MCF 10A (cell line): ENCODE measurements around the gene WNT3. TPM values are rescaled to one million over a fixed set of nuclear protein-coding genes. Genes with fewer than 3 reads are reported as not detected.

Experiments used
- BruUV-seq: library from RNA; stranded (reverse); fragments of 400-500 nt; replicated peaks from 2 replicates; lab custom pipeline; 2021; lab: Mats Ljungman, UMichigan
- CTCF ChIA-PET: fragments of 300-600 bp; sonication (Branson Sonifier 250); formaldehyde crosslinking; extraction: SDS; loops from one replicate; lab custom pipeline; 2021; ENCODE audit warnings: antibody characterized with exemption, inconsistent platforms; lab: Yijun Ruan, JAX
- POLR2A ChIA-PET: fragments of 300-600, 350-650 bp; sonication (Branson Sonifier 250); formaldehyde crosslinking; extraction: SDS; loops from one replicate; lab custom pipeline; 2020; ENCODE audit warnings: antibody characterized with exemption, inconsistent platforms; lab: Yijun Ruan, JAX
- DNase-seq: peaks from one replicate; pipeline ENCODE4 v3.0.0-alpha.2; 2018; ENCODE audit not compliant: unreplicated experiment
- H3K27ac Mint-ChIP-seq: one replicate; pipeline ENCODE4 v1.8.0; 2022; ENCODE audit warnings: mild to moderate bottlenecking, low read depth, mixed read lengths; ENCODE audit not compliant: unreplicated experiment
- H3K27me3 Mint-ChIP-seq: one replicate; pipeline ENCODE4 v1.8.0; 2022; ENCODE audit warnings: mixed read lengths; ENCODE audit not compliant: insufficient read depth, unreplicated experiment
- H3K36me3 Mint-ChIP-seq: one replicate; pipeline ENCODE4 v1.8.0; 2022; ENCODE audit warnings: mild to moderate bottlenecking, moderate library complexity, mixed read lengths; ENCODE audit not compliant: insufficient read depth, unreplicated experiment
- H3K4me1 Mint-ChIP-seq: one replicate; pipeline ENCODE4 v1.8.0; 2022; ENCODE audit warnings: mixed read lengths; ENCODE audit not compliant: insufficient read depth, unreplicated experiment
- H3K4me3 Mint-ChIP-seq: one replicate; pipeline ENCODE4 v1.8.0; 2022; ENCODE audit warnings: mild to moderate bottlenecking, moderate library complexity, mixed read lengths; ENCODE audit not compliant: unreplicated experiment
- H3K9me3 Mint-ChIP-seq: one replicate; pipeline ENCODE4 v1.8.0; 2022; ENCODE audit warnings: mixed read lengths; ENCODE audit not compliant: unreplicated experiment
- CTCF ChIP-seq: fragments of 200-600 bp; IDR thresholded peaks from one replicate; pipeline ENCODE4 v1.8.0; 2022; ENCODE audit warnings: antibody characterized with exemption, mild to moderate bottlenecking; ENCODE audit not compliant: unreplicated experiment
- intact Hi-C: fragments of 100-400 bp; cut with micrococcal nuclease; formaldehyde crosslinking; loops from 2 replicates; pipeline ENCODE4 v1.14.1; 2022
- total RNA-seq: library from RNA; stranded (reverse); gene quantifications from 2 replicates; pipeline ENCODE4 v1.2.3, GENCODE V29; 2022

Gene WNT3
- total RNA-seq, 1 experiment from 2014 or later = 2.4 TPM

- CTCF ChIA-PET = no interaction called here
These were observed 98.1 kb downstream of the WNT3 start for GRCh38 chr17:46720408-46720807.

GRCh38 chr17:46719891-46720290 is 98.6 kb downstream of the WNT3 start:
- ChIA-PET CTCF (no interaction called here), POLR2A (no interaction called here)
- H3K36me3 Mint-ChIP-seq = peaks cover 4% of the 10 kb centered on the region
- H3K27ac Mint-ChIP-seq = no peak overlapping the region
- no TSS peak for BruUV-seq
- no peaks in the 10 kb centered on the region for H3K9me3 Mint-ChIP-seq
- H3K4me1 Mint-ChIP-seq = no peaks in the 10 kb centered on the region
- H3K4me3 Mint-ChIP-seq = no peak overlapping the region
- intact Hi-C loops = no loop called here
- H3K27me3 Mint-ChIP-seq = no peaks in the 10 kb centered on the region
- DNase-seq = no peak
- TF ChIP-seq CTCF = no peak

More at GRCh38 chr17:46720408-46720807, 98.1 kb downstream of the WNT3 start:
- TF ChIP-seq CTCF = no peak
- H3K9me3 Mint-ChIP-seq = no peaks in the 10 kb centered on the region
- H3K4me3 Mint-ChIP-seq = no peak overlapping the region
- H3K36me3 Mint-ChIP-seq = peaks cover 4% of the 10 kb centered on the region
- intact Hi-C loops = no loop called here
- no peak for DNase-seq
- POLR2A ChIA-PET = no interaction called here
- BruUV-seq = no TSS peak
- H3K27ac Mint-ChIP-seq = no peak overlapping the region
- H3K4me1 Mint-ChIP-seq = no peaks in the 10 kb centered on the region
- H3K27me3 Mint-ChIP-seq = no peaks in the 10 kb centered on the region

GRCh38 chr17:46717999-46718398 is 100.5 kb downstream of the WNT3 start:
- H3K27me3 Mint-ChIP-seq = no peaks in the 10 kb centered on the region
- peaks cover 4% of the 10 kb centered on the region for H3K36me3 Mint-ChIP-seq
- DNase-seq = no peak
- H3K9me3 Mint-ChIP-seq = no peaks in the 10 kb centered on the region
- CTCF ChIA-PET = interaction anchor here (0.6 kb wide), 1 partner anchor 43 kb away, joined by 4 read pairs; no protein-coding TSS in a partner anchor
- H3K27ac Mint-ChIP-seq = no peak overlapping the region
- intact Hi-C loops = no loop called here
- TF ChIP-seq CTCF = no peak
- no TSS peak for BruUV-seq
- H3K4me1 Mint-ChIP-seq = peaks cover 3% of the 10 kb centered on the region
- no peak overlapping the region for H3K4me3 Mint-ChIP-seq
- POLR2A ChIA-PET = interaction anchor here (0.6 kb wide), 1 partner anchor 347 kb away, joined by 3 read pairs; no protein-coding TSS in a partner anchor

Other genes with a start within 250 kb of the WNT3 start
- gene ARL17A, start 239.0 kb downstream of the WNT3 start, total RNA-seq = 18.3 and 20.7 TPM in 2 replicates
- gene NSF, start 228.0 kb downstream of the WNT3 start, total RNA-seq = 21.1 and 24.1 TPM in 2 replicates
- not detected in 2 replicates for gene WNT9B, start 32.9 kb upstream of the WNT3 start, total RNA-seq
- gene GOSR2, start 104.5 kb upstream of the WNT3 start, total RNA-seq = 78.3 and 84.0 TPM in 2 replicates
- gene RPRML, start 160.6 kb upstream of the WNT3 start, total RNA-seq = not detected in 2 replicates